ENCODE results near the gene GPC6. TPM values are rescaled to one million over a fixed set of nuclear protein-coding genes. Genes with fewer than 3 reads are reported as not detected.

The GPC6 gene
- total RNA-seq, 1 donor from 2014 or later: 50.3 TPM

DNA sequence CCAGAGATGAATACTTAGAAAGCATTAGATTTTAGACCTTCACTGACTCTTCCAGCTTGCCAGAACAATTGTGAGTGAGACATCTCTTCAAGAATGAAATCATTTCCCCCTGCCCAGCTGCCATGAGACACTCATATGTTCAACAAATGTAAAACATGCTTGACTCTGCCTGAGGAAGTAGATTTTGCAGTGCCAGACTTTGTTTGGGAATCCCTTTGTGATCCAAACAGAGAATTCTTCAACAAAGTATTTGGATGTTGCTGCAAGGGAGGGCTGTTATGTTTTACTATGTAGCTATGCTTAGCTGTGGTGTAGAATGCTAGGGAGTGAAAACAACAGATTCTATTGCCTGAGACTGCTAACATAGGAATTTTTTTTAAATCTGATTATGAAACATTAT is 836.5 kb downstream of the GPC6 start:
- TF ChIP-seq, protein P1, sequence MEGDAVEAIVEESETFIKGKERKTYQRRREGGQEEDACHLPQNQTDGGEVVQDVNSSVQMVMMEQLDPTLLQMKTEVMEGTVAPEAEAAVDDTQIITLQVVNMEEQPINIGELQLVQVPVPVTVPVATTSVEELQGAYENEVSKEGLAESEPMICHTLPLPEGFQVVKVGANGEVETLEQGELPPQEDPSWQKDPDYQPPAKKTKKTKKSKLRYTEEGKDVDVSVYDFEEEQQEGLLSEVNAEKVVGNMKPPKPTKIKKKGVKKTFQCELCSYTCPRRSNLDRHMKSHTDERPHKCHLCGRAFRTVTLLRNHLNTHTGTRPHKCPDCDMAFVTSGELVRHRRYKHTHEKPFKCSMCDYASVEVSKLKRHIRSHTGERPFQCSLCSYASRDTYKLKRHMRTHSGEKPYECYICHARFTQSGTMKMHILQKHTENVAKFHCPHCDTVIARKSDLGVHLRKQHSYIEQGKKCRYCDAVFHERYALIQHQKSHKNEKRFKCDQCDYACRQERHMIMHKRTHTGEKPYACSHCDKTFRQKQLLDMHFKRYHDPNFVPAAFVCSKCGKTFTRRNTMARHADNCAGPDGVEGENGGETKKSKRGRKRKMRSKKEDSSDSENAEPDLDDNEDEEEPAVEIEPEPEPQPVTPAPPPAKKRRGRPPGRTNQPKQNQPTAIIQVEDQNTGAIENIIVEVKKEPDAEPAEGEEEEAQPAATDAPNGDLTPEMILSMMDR (IDR thresholded peaks at IDR 0.05; ENCODE audit: unreplicated experiment): no peak
- no peaks in the 10 kb centered on the region for H3K27me3 Mint-ChIP-seq
- DNase-seq (ENCODE audit: low spot score, unreplicated experiment): no peak
- H3K9me3 Mint-ChIP-seq (ENCODE audit: low read depth): no peaks in the 10 kb centered on the region
- H3K4me3 Mint-ChIP-seq (ENCODE audit: low read depth): no peak overlapping the region
- H3K27ac Mint-ChIP-seq: no peak overlapping the region
- no peaks in the 10 kb centered on the region for H3K4me1 Mint-ChIP-seq (ENCODE audit: low read depth)
- peaks cover 3% of the 10 kb centered on the region for H3K36me3 Mint-ChIP-seq (ENCODE audit: insufficient read depth)

DNA sequence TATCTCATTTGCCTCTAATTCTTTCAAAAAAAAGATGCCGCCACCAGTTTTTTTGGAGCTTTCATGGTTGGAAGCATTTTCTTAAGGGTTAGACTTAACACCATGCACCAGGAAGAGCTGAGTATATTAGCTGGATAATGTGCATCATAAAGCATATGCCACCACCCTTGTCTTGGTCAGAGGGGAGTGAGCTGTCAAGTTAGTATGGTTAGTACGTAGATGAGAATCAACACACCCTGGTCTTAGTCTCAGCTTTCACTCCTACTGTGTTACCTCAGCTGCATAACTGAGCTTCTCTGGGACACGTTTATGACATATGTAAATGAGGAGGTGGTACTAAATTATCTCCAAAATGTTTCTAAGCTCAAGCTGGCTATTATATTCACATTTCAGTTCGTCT is 837.2 kb downstream of the GPC6 start:
- H3K27ac Mint-ChIP-seq: no peak overlapping the region
- no peak overlapping the region for H3K4me3 Mint-ChIP-seq (ENCODE audit: low read depth)
- H3K4me1 Mint-ChIP-seq (ENCODE audit: low read depth): no peaks in the 10 kb centered on the region
- H3K9me3 Mint-ChIP-seq (ENCODE audit: low read depth): peaks cover 2% of the 10 kb centered on the region
- H3K27me3 Mint-ChIP-seq: no peaks in the 10 kb centered on the region
- DNase-seq (ENCODE audit: low spot score, unreplicated experiment): no peak
- peaks cover 7% of the 10 kb centered on the region for H3K36me3 Mint-ChIP-seq (ENCODE audit: insufficient read depth)
- TF ChIP-seq, protein P1 (IDR thresholded peaks at IDR 0.05; ENCODE audit: unreplicated experiment): no peak

DNA sequence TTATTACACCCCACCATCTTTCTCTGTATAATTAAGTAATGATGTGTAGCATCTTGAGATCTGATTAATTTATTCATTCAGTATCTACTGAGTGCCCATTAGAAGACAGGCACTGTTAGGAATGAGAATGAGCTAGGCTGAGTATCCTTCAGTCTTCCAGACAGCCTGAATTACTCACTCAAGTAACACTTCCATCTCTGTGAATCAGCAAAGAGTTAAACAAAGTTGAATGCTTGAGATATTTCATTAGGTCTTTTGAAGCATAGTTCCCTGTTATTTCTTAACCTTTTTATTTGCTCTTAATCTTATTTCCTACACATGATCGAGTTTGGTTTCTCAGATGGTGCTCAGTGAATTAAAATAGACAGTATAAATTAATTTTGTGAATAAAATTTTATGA is 839.1 kb downstream of the GPC6 start:
- no peak overlapping the region for H3K4me3 Mint-ChIP-seq (ENCODE audit: low read depth)
- no peak overlapping the region for H3K27ac Mint-ChIP-seq
- peaks cover 14% of the 10 kb centered on the region for H3K9me3 Mint-ChIP-seq (ENCODE audit: low read depth)
- peaks cover 18% of the 10 kb centered on the region for H3K36me3 Mint-ChIP-seq (ENCODE audit: insufficient read depth)
- TF ChIP-seq, protein P1 (IDR thresholded peaks at IDR 0.05; ENCODE audit: unreplicated experiment): no peak
- no peaks in the 10 kb centered on the region for H3K4me1 Mint-ChIP-seq (ENCODE audit: low read depth)
- DNase-seq (ENCODE audit: low spot score, unreplicated experiment): no peak
- H3K27me3 Mint-ChIP-seq: no peaks in the 10 kb centered on the region

DNA sequence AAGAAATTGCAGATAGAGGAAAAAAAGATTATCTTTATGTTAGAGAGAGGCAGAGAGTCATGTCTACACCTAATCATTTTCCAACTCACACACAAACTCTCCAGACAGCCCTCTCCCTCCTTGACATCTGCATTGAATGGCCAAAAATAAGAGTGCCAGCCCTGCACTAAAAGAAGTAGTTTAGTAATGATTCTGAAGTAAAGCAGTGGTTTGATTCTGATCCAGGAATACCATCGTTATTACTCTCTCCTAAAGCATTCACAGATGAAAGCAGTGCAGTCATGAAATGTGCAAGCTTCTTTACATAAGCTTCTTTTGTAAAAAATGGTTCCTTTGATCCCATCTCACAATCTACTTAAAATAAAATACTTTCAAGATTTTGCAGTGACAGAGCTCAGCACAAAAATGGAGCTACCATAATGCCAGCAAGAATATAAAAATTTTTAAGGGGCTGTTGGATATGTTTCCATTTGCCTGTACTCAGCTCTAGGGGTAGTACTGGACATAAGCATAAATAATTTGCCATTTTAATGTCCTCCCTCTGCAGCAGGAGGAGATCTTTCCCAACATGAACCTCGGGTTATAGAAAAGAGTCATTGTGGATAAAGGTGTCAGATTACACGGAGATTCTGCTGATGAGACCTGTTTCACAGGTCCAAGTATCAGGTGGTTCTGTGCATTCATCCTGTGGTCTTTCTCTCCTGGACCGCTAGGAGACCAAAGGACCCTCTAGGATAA is 846.6 kb downstream of the GPC6 start:
- H3K36me3 Mint-ChIP-seq (ENCODE audit: insufficient read depth): peaks cover 24% of the 10 kb centered on the region
- H3K4me3 Mint-ChIP-seq (ENCODE audit: low read depth): no peak overlapping the region
- peaks cover 14% of the 10 kb centered on the region for H3K4me1 Mint-ChIP-seq (ENCODE audit: low read depth)
- DNase-seq (ENCODE audit: low spot score, unreplicated experiment): no peak
- H3K27me3 Mint-ChIP-seq: no peaks in the 10 kb centered on the region
- TF ChIP-seq, protein P1 (IDR thresholded peaks at IDR 0.05; ENCODE audit: unreplicated experiment): no peak
- peaks cover 41% of the 10 kb centered on the region for H3K9me3 Mint-ChIP-seq (ENCODE audit: low read depth)
- no peak overlapping the region for H3K27ac Mint-ChIP-seq

DNA sequence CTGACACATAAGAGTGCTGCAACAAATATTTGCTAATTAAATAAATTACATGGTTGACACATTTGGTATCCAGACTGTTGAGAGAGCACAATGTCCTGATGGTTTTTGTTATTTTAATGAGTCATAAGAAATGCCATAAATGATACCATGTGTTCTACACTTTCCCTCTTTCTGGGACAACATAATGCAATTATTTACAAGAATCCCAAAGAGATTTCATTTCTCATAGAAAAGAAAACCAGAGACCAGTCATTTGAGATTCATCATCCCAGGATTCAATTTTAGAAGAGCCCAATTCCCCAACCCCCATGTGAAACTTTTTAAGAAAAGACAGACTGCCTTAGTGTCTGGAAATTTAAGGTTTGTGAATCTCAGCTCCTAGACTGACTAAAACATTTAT is 853.3 kb downstream of the GPC6 start:
- no peaks in the 10 kb centered on the region for H3K4me1 Mint-ChIP-seq (ENCODE audit: low read depth)
- H3K36me3 Mint-ChIP-seq (ENCODE audit: insufficient read depth): peaks cover 15% of the 10 kb centered on the region
- no peak overlapping the region for H3K27ac Mint-ChIP-seq
- TF ChIP-seq, protein P1 (IDR thresholded peaks at IDR 0.05; ENCODE audit: unreplicated experiment): no peak
- peaks cover 26% of the 10 kb centered on the region for H3K9me3 Mint-ChIP-seq (ENCODE audit: low read depth)
- H3K4me3 Mint-ChIP-seq (ENCODE audit: low read depth): no peak overlapping the region
- no peaks in the 10 kb centered on the region for H3K27me3 Mint-ChIP-seq
- DNase-seq (ENCODE audit: low spot score, unreplicated experiment): no peak

Measured in progenitor cell of endocrine pancreas (in vitro differentiated cells).